ENCODE results near the gene EIF4G3.
A peak's percentile ranks its signal among the peaks of the same experiment; 100 is the strongest.

EIF4G3 gene

GRCh38 chr1:20786253-20787028, 390.3 kb downstream of the EIF4G3 start:
- peak overlapping the region; percentile 88 for H3K4me3 ChIP-seq
- peak; percentile 94 for DNase-seq (ENCODE audit: low spot score)
- no peak for TF ChIP-seq CTCF (IDR thresholded peaks at IDR 0.05)
- H3K27ac ChIP-seq: peak overlapping the region; percentile 97 to 100

- TF ChIP-seq CTCF (IDR thresholded peaks at IDR 0.05): no peak
- Histone ChIP-seq H3K4me3 (peak overlapping the region; percentile 88), H3K27ac (peak overlapping the region; percentile 97 to 100)
- no peak for DNase-seq (ENCODE audit: low spot score)
Measured at GRCh38 chr1:20785907-20786252, 390.8 kb downstream of the EIF4G3 start.

GRCh38 chr1:20775700-20776099, 401.0 kb downstream of the EIF4G3 start:
- no peak for DNase-seq (ENCODE audit: low spot score)
- Histone ChIP-seq H3K4me3 (no peak overlapping the region), H3K27ac (no peak overlapping the region)
- no peak for TF ChIP-seq CTCF (IDR thresholded peaks at IDR 0.05)

- no peak overlapping the region for H3K27ac ChIP-seq
- TF ChIP-seq CTCF (IDR thresholded peaks at IDR 0.05): no peak
- DNase-seq (ENCODE audit: low spot score): no peak
Measured at GRCh38 chr1:20771780-20772179, 404.9 kb downstream of the EIF4G3 start.

GRCh38 chr1:20770314-20771087, 406.2 kb downstream of the EIF4G3 start:
- Histone ChIP-seq H3K4me3 (no peak overlapping the region), H3K27ac (no peak overlapping the region)
- no peak for TF ChIP-seq CTCF (IDR thresholded peaks at IDR 0.05)
- DNase-seq (ENCODE audit: low spot score): no peak

More at GRCh38 chr1:20771780-20772179, 404.9 kb downstream of the EIF4G3 start:
- H3K4me3 ChIP-seq: no peak overlapping the region

- no peak overlapping the region for H3K27ac ChIP-seq
- TF ChIP-seq CTCF (IDR thresholded peaks at IDR 0.05): no peak
- no peak for DNase-seq (ENCODE audit: low spot score)
- no peak overlapping the region for H3K4me3 ChIP-seq
Measured at GRCh38 chr1:20767271-20767670, 409.4 kb downstream of the EIF4G3 start.
